Stimulated activated naive CD8-positive, alpha-beta T cell treated with anti-CD3 and anti-CD28 coated beads, Interleukin-15, amount 100 ng/mL, for 72 hours (primary cell): Measurements from ENCODE around the gene PHF12.
A peak's percentile ranks its signal among the peaks of the same experiment; 100 is the strongest.
"Not testable (repeated sequence)": the region's sequence is repeated elsewhere in the genome, so short reads cannot be mapped to it uniquely, and the experiment has no call there.

ENCODE experiments used
- ATAC-seq: fragments of 150-1000 bp; cut with Tn5 transposase; 2 replicates; pipeline ENCODE4 v1.10.0; 2021; ENCODE audit warnings: mild to moderate bottlenecking, moderate library complexity
- DNase-seq, 2 donors: peaks; one replicate each; pipeline ENCODE4 v3.0.0; 2021 to 2022
- H3K27ac Mint-ChIP-seq, 2 donors: one replicate each; pipeline ENCODE4 v1.8.0; 2022; ENCODE audit warnings: mild to moderate bottlenecking in 2 of 2, mixed read lengths in 2 of 2, moderate library complexity in 2 of 2
- H3K27me3 Mint-ChIP-seq: one replicate; pipeline ENCODE4 v1.8.0; 2022; ENCODE audit warnings: mixed read lengths
- H3K4me1 Mint-ChIP-seq: one replicate; pipeline ENCODE4 v1.8.0; 2022; ENCODE audit warnings: mild to moderate bottlenecking, mixed read lengths
- H3K4me3 Mint-ChIP-seq, 2 donors: one replicate each; pipeline ENCODE4 v1.8.0; 2022; ENCODE audit warnings: mild to moderate bottlenecking in 2 of 2, mixed read lengths in 2 of 2, moderate library complexity in 1 of 2
- H3K9me3 Mint-ChIP-seq, 2 donors: one replicate each; pipeline ENCODE4 v1.8.0; 2022; ENCODE audit warnings: mixed read lengths in 2 of 2

Gene PHF12

DNA sequence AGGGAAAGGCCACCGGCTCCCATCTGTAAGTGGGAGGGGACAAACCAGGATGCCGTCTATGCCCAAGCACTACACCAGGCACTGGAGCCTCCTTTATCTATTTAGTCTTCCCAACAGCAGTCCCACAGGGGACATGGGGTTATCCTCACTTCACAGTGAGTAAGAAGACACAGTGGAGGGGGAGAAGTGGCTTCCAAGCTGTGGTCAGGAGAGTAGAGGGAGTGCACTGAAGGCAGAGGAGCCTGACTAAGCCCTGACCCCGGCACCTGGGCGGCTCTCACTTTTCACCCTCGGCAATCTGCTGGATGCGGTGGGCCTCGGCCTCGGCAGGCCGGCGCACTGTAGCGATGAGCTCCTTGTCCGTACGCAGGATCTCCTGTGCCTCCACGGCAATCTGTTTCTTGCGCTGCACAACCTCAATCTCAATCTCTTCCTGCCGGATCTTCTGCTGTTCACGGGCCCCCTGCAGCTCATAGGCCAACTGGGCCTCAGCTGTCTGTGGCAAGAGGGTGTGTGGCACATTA is 69.7 kb downstream of the PHF12 start:
- Mint-ChIP-seq H3K4me3 (no peak overlapping the region), H3K27me3 (no peaks in the 10 kb centered on the region), H3K4me1 (peaks cover 43% of the 10 kb centered on the region), H3K27ac (no peak overlapping the region), H3K9me3 (no peaks in the 10 kb centered on the region)
- DNase-seq = no peak
- no peak for ATAC-seq

GRCh38 chr17:28880572-28880945 is 70.8 kb downstream of the PHF12 start:
- peaks cover 46% of the 10 kb centered on the region for H3K4me1 Mint-ChIP-seq
- no peaks in the 10 kb centered on the region for H3K27me3 Mint-ChIP-seq
- H3K9me3 Mint-ChIP-seq = no peaks in the 10 kb centered on the region
- H3K27ac Mint-ChIP-seq = no peak overlapping the region
- ATAC-seq (no peak), DNase-seq (no peak)
- H3K4me3 Mint-ChIP-seq = no peak overlapping the region

DNA sequence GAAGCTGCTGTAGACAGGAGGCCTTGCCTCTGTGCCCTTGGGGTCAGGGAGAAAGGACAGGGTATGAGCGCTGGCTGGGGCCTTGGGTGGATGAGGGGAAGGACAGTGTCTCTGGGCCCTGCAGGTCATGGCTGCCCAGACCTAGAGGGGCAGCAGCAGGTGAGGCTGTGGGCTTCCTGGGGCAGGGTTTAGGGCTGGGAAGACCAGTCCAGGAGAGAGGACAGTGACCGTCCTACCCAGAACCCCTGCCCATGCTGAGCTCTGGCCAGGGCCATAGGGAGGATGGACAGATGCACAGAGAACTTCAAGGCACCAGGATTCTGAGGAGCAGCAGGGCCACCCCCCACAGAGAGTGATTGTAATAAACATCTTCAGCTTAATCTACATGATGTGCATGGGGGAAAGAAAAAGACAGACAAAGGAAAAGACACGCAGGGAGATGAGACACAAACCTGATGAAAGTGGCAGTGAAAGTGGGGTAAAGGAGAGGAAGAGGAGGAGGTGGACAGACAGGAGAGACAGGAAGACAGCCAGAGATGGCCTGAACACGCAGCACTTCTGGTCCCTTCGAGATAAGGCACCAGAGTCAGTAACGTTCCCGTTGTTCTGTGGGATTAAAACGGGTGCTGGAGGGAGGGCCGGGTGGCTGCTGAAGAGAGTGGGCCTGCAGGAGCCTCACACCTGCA is 71.3 kb downstream of the PHF12 start:
- H3K9me3 Mint-ChIP-seq = no peaks in the 10 kb centered on the region
- no peak overlapping the region for H3K4me3 Mint-ChIP-seq
- ATAC-seq = no peak
- DNase-seq = no peak
- H3K27ac Mint-ChIP-seq = peak overlapping the region in 1 of 2 donors; percentile 28
- H3K4me1 Mint-ChIP-seq = peaks cover 45% of the 10 kb centered on the region
- no peaks in the 10 kb centered on the region for H3K27me3 Mint-ChIP-seq

GRCh38 chr17:28878981-28879380 is 72.3 kb downstream of the PHF12 start:
- Mint-ChIP-seq H3K4me3 (no peak overlapping the region), H3K27ac (no peak overlapping the region), H3K4me1 (peaks cover 42% of the 10 kb centered on the region), H3K27me3 (no peaks in the 10 kb centered on the region), H3K9me3 (no peaks in the 10 kb centered on the region)
- peak in 1 of 2 donors; percentile 35 for DNase-seq
- ATAC-seq = peak; percentile 56

- ATAC-seq (peak; percentile 62), DNase-seq (no peak)
- peak overlapping the region; percentile 2 to 65 for H3K4me3 Mint-ChIP-seq
- H3K27ac Mint-ChIP-seq = peak overlapping the region in 1 of 2 donors; percentile 67
- peaks cover 43% of the 10 kb centered on the region for H3K4me1 Mint-ChIP-seq
- H3K27me3 Mint-ChIP-seq = no peaks in the 10 kb centered on the region
- no peaks in the 10 kb centered on the region for H3K9me3 Mint-ChIP-seq
Observed at GRCh38 chr17:28878158-28878910, 73.0 kb downstream of the PHF12 start.

DNA sequence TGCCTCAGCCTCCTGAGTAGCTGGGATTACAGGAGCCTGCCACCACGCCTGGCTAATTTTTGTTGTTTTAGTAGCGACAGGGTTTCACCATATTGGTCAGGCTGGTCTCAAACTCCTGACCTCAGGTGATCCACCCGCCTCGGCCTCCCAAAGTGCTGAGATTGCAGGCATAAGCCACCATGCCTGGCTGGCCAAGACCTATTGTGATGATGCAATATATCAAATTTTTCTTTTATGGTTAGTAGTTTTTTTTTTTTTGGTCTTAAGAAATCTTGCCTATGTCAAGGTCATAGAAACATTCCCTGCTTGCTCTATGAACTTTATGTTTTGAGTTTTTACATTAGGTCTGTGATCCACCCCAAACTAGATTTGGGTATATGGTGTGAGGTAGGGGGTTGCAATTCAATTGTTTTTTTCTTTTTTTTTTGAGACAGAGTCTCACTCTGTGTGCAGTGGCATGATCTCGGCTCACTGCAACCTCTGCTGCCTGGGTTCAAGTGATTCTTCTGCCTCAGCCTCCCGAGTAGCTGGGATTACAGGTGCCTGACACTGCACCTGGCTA is 74.1 kb downstream of the PHF12 start:
- H3K4me1 Mint-ChIP-seq = peaks cover 54% of the 10 kb centered on the region
- not testable (repeated sequence) for H3K9me3 Mint-ChIP-seq, DNase-seq, ATAC-seq, H3K27ac Mint-ChIP-seq, H3K27me3 Mint-ChIP-seq, H3K4me3 Mint-ChIP-seq

DNA sequence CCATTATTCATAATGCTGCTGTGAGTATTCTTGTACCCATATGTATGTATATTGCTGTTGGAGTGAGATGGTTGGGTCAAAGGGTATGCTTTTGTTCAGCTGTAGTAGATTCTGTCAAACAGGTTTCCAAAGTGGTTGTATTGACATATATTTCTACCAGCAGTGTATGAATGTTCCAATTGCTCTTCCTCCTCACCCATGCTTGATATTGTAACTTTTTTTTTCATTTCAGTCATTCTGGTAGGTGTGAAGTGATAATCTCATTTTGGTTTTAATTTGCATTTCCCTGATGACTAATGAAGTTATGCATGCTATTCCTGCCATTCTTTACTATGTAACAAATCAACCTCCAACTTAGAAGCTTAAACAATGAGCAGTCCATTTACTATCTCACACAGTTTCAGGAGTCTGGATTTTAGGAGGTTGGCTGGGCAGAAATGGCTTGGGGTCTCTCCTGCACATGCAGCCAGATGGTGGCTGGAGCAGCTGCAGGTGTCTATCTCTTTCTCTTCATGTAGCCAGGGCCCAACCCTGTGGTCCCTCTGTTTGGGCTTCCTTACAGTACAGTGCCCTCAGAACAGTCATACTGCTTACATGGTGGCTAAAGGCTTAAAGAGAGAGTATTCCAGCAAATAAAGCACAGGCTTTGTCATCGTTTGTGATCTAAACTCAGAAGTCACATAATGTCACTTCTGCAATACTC is 75.3 kb downstream of the PHF12 start:
- Mint-ChIP-seq H3K4me3 (peak overlapping the region; percentile 17 to 19), H3K4me1 (peaks cover 66% of the 10 kb centered on the region)
- ATAC-seq = peak; percentile 83

GRCh38 chr17:28874750-28875149 is 76.6 kb downstream of the PHF12 start:
- Mint-ChIP-seq H3K4me3 (no peak overlapping the region), H3K27ac (no peak overlapping the region), H3K27me3 (no peaks in the 10 kb centered on the region), H3K4me1 (peaks cover 70% of the 10 kb centered on the region), H3K9me3 (no peaks in the 10 kb centered on the region)
- ATAC-seq (no peak), DNase-seq (no peak)

More for the DNA sequence above, 75.3 kb downstream of the PHF12 start:
- H3K27me3 Mint-ChIP-seq = no peaks in the 10 kb centered on the region
- no peaks in the 10 kb centered on the region for H3K9me3 Mint-ChIP-seq
- H3K27ac Mint-ChIP-seq = peak overlapping the region in 1 of 2 donors; percentile 47
- peak in 1 of 2 donors; percentile 47 for DNase-seq

DNA sequence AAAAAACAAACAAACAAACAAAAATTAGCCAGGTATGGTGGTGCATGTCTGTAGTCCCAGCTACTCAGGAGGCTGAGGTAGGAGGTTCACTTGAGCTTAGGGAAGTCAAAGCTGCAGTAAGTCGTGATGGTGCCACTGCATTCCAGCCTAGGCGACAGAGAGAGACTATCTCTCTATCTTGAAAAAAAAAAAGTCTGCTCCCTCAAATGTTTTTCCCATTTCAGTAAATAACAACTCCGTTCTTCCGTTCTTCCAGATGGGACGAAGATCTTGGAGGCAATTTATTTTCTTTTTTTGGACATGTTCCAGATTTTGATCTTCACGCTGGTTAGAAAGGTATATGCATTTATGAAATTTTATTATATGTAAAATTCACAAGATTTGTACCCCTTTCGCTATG is 77.5 kb downstream of the PHF12 start:
- H3K27me3 Mint-ChIP-seq = no peaks in the 10 kb centered on the region
- H3K4me3 Mint-ChIP-seq = no peak overlapping the region
- H3K4me1 Mint-ChIP-seq = peaks cover 65% of the 10 kb centered on the region
- no peak for DNase-seq
- ATAC-seq = no peak
- no peak overlapping the region for H3K27ac Mint-ChIP-seq
- H3K9me3 Mint-ChIP-seq = no peaks in the 10 kb centered on the region

DNA sequence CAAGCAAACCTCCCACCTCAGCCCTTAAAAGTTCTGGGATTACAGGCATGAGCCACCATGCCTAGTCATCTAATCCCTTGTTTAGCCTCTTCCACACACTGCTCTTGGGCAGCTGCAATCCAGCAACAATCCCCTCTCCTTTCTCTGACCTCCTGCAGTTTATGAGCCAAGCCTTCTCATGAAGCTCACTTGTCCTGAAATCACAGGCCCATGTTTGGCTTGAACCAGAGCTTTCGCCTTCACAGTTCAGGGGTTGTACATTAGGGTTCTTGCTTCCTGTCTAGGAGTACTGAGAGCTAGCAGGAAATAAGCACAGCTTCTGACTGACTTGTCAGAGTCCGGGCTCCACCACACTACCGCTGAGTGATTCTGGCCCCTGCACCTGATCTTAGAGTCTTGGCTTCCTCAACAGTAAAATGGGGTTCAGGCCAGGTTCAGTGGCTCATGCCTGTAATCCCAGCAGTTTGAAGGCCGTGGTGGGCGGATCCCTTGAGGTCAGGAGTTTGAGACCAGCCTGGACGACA is 80.2 kb downstream of the PHF12 start:
- peak; percentile 50 to 66 for DNase-seq
- H3K27ac Mint-ChIP-seq = peak overlapping the region; percentile 85 to 97
- peaks cover 38% of the 10 kb centered on the region for H3K4me1 Mint-ChIP-seq
- peak overlapping the region in 1 of 2 donors; percentile 52 for H3K4me3 Mint-ChIP-seq
- ATAC-seq = peak; percentile 96
- H3K9me3 Mint-ChIP-seq = no peaks in the 10 kb centered on the region
- H3K27me3 Mint-ChIP-seq = no peaks in the 10 kb centered on the region

DNA sequence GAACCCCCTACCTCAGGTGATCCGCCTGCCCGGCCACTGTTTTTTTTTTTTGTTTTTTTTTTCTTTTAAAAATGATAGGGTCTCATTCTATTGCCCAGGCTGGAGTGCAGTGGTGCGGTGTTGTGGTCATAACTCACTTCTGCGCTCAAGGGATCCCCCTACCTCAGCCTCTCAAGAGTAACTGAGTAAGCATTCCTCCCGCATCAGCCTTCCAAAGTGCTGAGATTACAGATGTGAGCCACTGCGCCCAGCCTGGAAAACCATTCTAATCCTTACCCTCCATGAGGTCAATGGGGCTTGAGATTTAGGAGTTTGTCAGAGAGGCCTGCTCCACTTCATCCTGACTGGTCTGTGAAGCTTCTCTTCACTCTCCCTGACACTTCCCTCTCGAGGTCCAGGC is 84.0 kb downstream of the PHF12 start:
- Mint-ChIP-seq H3K27ac (no peak overlapping the region), H3K4me3 (no peak overlapping the region), H3K27me3 (no peaks in the 10 kb centered on the region), H3K9me3 (no peaks in the 10 kb centered on the region), H3K4me1 (peaks cover 17% of the 10 kb centered on the region)
- DNase-seq (no peak), ATAC-seq (no peak)

DNA sequence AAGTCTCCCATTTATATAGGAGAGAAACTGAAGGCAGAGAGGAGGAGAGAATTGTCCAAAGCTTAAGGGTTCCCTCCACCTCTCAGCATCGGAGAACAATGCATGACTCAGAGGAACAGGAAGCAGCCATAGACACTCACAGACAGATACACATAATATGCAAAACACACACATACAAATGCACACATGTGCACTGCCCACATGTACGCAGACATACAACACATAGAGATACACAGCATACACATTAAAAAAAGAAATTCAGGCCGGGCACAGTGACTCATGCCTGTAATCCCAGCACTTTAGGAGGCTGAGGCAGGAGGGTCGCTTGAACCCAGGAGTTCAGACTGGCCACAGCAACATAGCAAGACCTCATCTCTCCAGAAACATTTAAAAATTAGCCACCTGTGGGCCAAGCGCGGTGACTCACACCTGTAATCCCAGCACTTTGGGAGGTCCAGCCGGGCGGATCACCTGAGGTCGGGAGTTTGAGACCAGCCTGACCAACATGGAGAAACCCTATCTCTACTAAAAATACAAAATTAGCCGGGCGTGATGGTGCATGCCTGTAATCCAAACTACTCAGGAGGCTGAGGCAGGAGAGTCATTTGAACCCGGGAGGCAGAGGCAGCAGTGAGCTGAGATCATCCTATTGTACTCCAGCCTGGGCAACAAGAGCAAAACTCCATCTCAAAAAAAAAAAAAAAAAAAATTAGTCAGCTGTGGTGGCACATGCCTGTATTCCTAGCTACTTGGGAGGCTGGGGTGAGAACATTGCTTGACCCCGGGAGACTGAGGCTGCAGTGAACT is 85.2 kb downstream of the PHF12 start:
- H3K27ac Mint-ChIP-seq = no peak overlapping the region

DNA sequence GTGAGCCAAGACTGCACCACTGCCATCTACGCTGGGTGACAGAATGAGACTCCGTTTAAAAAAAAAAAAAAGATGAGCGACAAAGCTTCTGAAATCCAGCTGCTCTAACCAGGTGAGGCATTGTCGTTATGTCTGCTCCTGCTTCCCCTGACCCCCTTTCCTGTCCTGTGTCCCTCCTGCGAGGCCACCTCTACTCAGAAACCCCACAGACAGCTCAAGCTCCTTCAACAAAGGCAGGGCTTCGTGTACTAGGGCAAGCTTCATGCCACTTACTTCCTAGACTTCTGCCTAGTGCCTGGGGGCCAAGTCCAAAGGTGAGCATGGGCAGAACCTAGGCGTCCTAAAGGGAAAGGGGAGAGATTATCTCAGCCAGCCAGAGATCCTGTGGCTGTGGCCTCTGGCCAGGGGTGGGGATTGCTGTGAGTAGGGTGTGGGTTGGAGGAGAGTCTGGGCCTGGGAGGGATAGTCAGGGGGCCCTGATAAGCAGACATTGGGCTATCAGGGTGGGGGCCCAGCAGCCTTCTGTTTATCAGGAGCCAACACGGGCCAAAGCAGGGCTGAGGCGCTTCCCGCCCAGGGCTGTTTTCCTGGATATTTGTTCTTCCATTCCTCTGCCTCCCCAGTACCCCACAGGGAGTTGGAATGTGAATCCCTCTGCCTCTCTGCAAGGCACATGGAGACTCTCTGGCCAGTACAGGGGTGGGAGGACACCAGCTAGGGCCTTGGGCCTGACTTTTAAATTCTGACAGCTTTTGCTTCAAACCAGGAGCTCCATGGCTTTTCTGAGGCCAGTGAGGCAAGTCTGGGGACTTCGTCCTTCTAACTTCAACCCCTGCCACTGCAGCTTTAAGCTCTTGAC is 86.1 kb downstream of the PHF12 start:
- Mint-ChIP-seq H3K27ac (no peak overlapping the region), H3K4me1 (no peaks in the 10 kb centered on the region), H3K4me3 (no peak overlapping the region), H3K9me3 (no peaks in the 10 kb centered on the region), H3K27me3 (no peaks in the 10 kb centered on the region)
- no peak for DNase-seq
- ATAC-seq = no peak

More for the DNA sequence above, 85.2 kb downstream of the PHF12 start:
- DNase-seq (no peak), ATAC-seq (no peak)
- Mint-ChIP-seq H3K4me3 (no peak overlapping the region), H3K9me3 (no peaks in the 10 kb centered on the region), H3K4me1 (peaks cover 6% of the 10 kb centered on the region), H3K27me3 (no peaks in the 10 kb centered on the region)

- no peaks in the 10 kb centered on the region for H3K9me3 Mint-ChIP-seq
- ATAC-seq = no peak
- H3K27ac Mint-ChIP-seq = no peak overlapping the region
- H3K4me3 Mint-ChIP-seq = no peak overlapping the region
- H3K27me3 Mint-ChIP-seq = no peaks in the 10 kb centered on the region
- no peak for DNase-seq
- H3K4me1 Mint-ChIP-seq = peaks cover 2% of the 10 kb centered on the region
Observed at GRCh38 chr17:28863953-28864352, 87.4 kb downstream of the PHF12 start.
